HuH-7.5 (cell line): Measurements from ENCODE around the gene SERTAD2.

Source experiments
- DNase-seq: peaks from one replicate; pipeline ENCODE4 v3.0.0; 2011; ENCODE audit warnings: low spot score

SERTAD2 gene

GRCh38 chr2:64675860-64676259, 22.1 kb upstream of the SERTAD2 start:
- DNase-seq: no peak

GRCh38 chr2:64672708-64673107, 19.0 kb upstream of the SERTAD2 start:
- no peak for DNase-seq

GRCh38 chr2:64670047-64670446, 16.3 kb upstream of the SERTAD2 start:
- DNase-seq: no peak

- no peak for DNase-seq
Observed at GRCh38 chr2:64669288-64669687, 15.6 kb upstream of the SERTAD2 start.

GRCh38 chr2:64668542-64668941, 14.8 kb upstream of the SERTAD2 start:
- DNase-seq: no peak

- no peak for DNase-seq
Observed at GRCh38 chr2:64667535-64667934, 13.8 kb upstream of the SERTAD2 start.

GRCh38 chr2:64666810-64667438, 13.2 kb upstream of the SERTAD2 start:
- DNase-seq: no peak

- DNase-seq: no peak
Observed at GRCh38 chr2:64665709-64666108, 12.0 kb upstream of the SERTAD2 start.

GRCh38 chr2:64663402-64663801, 9.7 kb upstream of the SERTAD2 start:
- no peak for DNase-seq

GRCh38 chr2:64661741-64662169, 8.0 kb upstream of the SERTAD2 start:
- DNase-seq: no peak

GRCh38 chr2:64659252-64659651, 5.5 kb upstream of the SERTAD2 start:
- DNase-seq: no peak

GRCh38 chr2:64658269-64658668, 4.6 kb upstream of the SERTAD2 start:
- DNase-seq: no peak

GRCh38 chr2:64657411-64657810, 3.7 kb upstream of the SERTAD2 start:
- no peak for DNase-seq

- DNase-seq: no peak
Observed at GRCh38 chr2:64656379-64656778, 2.7 kb upstream of the SERTAD2 start.

- no peak for DNase-seq
Observed at GRCh38 chr2:64655873-64656272, 2.2 kb upstream of the SERTAD2 start.

GRCh38 chr2:64655018-64655664, 1.4 kb upstream of the SERTAD2 start:
- peak; percentile 53 for DNase-seq

GRCh38 chr2:64654063-64654811, 524 bp upstream of the SERTAD2 start:
- DNase-seq: peak; percentile 66

GRCh38 chr2:64652231-64653108, 1.2 kb downstream of the SERTAD2 start:
- DNase-seq: peak; percentile 44

GRCh38 chr2:64651590-64651989, 2.1 kb downstream of the SERTAD2 start:
- DNase-seq: no peak

GRCh38 chr2:64650722-64651338, 2.9 kb downstream of the SERTAD2 start:
- DNase-seq: peak; percentile 47

- no peak for DNase-seq
Observed at GRCh38 chr2:64650296-64650695, 3.4 kb downstream of the SERTAD2 start.

GRCh38 chr2:64649626-64650025, 4.1 kb downstream of the SERTAD2 start:
- DNase-seq: no peak
